Frontal cortex (tissue), 4 donors: ENCODE data around the gene AOAH. TPM values are rescaled to one million over a fixed set of nuclear protein-coding genes. Genes with fewer than 3 reads are reported as not detected.
"Not testable (repeated sequence)": the region's sequence is repeated elsewhere in the genome, so short reads cannot be mapped to it uniquely, and the experiment has no call there.

Source experiments
- DNase-seq, 2 donors: peaks; one replicate each; pipeline ENCODE4 v3.0.0; 2012; ENCODE audit warnings: low spot score in 2 of 2
- FAIRE-seq: peaks from 2 replicates; lab custom pipeline; 2012; peaks lifted over from hg19 to GRCh38; lab: Jason Lieb, UNC
- total RNA-seq: library from RNA; depleted of rRNA; stranded (reverse); fragments of >200 nt; gene quantifications from one replicate; pipeline ENCODE4 v1.2.3, GENCODE V29; 2014
- donor health status: control.
- donor health status: control.
- donor health status: control.

Gene AOAH
- total RNA-seq, 1 donor from 2014 or later, result 3.7 TPM

DNA sequence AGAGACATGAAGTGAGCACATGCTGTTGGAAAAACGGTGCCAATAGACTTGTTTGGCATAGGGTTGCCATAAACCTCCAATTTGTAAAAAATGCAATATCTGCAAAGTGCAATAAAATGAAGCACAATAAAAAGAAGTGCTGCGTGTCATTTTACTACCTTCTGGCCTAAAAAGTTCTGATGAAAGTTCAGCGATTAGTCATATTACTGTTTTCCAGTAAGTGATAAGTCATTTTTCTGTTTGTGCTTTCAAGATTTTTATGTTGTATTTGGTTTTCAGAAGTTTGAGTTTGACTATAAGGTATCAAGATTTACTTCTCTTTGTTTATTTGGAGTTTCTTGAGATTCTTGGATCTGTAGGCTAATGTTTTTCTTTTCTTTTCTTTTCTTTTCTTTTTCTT is 16.8 kb downstream of the AOAH start:
- FAIRE-seq (no peak), DNase-seq (no peak)

GRCh38 chr7:36703860-36704259 is 20.4 kb downstream of the AOAH start:
- not testable (repeated sequence) for FAIRE-seq, DNase-seq

GRCh38 chr7:36692456-36692855 is 31.8 kb downstream of the AOAH start:
- no peak for DNase-seq
- FAIRE-seq, result no peak

DNA sequence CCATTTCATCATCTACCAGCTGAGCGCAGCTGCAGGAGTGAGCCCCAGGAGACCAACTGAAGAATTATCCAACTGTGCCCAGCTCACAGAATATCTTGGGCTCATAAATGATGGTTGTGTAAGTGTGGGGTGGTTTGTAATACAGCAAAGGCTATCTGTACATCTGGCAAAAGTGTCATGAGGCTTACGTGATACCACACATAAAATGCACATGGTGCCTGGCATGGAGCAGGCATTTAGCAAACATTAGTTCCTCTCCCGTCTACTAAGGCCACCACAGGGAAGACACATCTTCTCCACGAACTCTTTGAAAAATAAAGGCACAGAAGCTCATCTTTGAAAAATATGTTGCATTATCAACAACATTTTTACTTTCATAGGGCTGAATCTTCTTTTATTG is 32.3 kb downstream of the AOAH start:
- FAIRE-seq (no peak), DNase-seq (no peak)

DNA sequence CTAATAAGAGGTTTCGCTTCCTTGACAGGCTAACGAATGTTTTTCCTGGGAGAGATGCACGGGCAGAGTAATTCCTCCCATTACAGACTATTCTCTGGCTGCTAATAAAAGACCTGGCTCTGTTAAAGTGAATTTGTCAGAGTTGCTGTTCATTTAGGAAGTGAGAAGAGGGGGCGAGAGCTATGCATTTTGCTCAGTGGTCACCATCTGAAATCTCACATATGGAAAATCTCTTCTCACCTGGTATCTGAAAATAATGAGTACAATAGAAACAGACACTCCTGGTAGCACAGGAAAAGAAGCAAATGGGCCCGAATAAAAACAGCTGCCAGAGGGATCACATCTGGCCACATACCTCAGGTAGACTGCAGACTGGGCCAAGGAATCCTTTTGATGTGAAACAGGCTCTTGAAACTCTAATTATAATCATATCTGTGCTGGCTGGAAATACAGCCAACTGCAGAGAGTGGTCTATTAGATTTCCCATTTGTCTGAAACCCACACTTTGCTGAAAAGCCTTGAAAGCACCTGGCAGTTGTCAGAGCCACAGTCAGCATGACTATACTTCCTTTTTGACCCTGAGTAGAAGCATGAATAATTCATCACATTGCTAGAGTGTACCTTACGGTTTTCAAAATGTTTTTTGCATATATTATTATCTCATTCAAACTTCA is 33.6 kb downstream of the AOAH start:
- no peak for DNase-seq
- no peak for FAIRE-seq

DNA sequence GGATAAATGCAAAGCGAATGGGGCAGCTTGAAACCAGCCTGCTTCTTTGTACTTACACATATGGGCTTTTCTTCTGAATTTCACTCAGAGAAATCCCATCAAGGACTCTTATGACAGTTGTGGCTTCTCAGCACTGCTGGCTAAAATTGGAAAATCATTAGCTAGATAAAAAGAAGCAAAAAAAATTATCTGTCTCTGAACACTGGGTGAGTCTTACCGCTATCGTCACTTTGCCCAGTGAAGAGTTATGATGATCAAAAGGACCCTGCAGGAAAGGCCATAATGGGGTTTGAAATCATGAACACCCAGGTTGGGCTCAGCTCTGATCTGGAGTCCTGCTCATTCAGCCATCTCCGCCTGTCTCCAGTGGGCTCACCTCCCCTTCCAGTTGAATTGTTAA is 34.3 kb downstream of the AOAH start:
- FAIRE-seq (no peak), DNase-seq (no peak)

- FAIRE-seq (no peak), DNase-seq (no peak)
Measured at GRCh38 chr7:36686499-36686898, 37.8 kb downstream of the AOAH start.

GRCh38 chr7:36684954-36685353 is 39.3 kb downstream of the AOAH start:
- DNase-seq (no peak), FAIRE-seq (no peak)

- FAIRE-seq, result no peak
- no peak for DNase-seq
Measured at GRCh38 chr7:36683695-36684357, 40.5 kb downstream of the AOAH start.

GRCh38 chr7:36683111-36683510 is 41.2 kb downstream of the AOAH start:
- FAIRE-seq (no peak), DNase-seq (no peak)

GRCh38 chr7:36682102-36682501 is 42.2 kb downstream of the AOAH start:
- DNase-seq (no peak), FAIRE-seq (no peak)

- FAIRE-seq, result no peak
- no peak for DNase-seq
Measured at GRCh38 chr7:36677769-36678437, 46.4 kb downstream of the AOAH start.

DNA sequence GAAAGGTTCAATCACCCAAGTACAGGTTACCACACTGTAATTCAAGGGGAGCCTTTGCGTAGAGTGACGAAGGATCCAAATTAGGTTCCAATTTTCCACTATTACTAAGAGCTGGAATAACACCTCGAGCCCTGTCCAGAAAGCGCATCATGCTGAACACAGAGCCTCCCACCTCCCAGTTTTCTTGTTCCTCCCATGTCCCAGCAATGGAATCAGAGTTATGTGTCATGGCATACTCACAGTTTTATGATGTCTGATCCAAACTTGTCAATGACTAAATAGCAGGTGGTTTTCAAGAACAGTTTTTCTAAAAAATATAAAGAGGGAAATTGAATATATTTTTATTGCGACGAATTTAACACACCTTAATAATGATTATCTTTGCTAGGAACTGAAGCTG is 50.6 kb downstream of the AOAH start:
- no peak for DNase-seq
- FAIRE-seq, result no peak

DNA sequence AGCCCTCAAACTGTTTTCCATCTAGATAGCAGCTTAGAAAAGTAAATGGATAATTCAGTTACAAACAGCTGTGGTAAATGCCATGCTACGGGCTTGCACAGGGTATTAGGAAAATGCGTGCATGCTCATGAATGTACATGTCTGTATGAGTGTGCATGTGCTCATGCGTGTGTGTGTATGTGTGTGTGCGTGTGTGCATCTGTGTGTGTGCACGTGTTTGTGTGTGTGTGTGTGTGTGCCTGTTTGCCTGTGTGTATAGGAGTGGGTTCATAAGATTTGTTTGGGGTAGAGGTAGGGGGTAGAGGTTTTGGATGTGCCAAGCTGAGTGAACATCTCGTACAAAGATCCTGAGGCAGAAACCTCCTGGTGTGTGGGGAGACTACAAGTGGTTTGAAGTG is 52.9 kb downstream of the AOAH start:
- DNase-seq (no peak), FAIRE-seq (no peak)

DNA sequence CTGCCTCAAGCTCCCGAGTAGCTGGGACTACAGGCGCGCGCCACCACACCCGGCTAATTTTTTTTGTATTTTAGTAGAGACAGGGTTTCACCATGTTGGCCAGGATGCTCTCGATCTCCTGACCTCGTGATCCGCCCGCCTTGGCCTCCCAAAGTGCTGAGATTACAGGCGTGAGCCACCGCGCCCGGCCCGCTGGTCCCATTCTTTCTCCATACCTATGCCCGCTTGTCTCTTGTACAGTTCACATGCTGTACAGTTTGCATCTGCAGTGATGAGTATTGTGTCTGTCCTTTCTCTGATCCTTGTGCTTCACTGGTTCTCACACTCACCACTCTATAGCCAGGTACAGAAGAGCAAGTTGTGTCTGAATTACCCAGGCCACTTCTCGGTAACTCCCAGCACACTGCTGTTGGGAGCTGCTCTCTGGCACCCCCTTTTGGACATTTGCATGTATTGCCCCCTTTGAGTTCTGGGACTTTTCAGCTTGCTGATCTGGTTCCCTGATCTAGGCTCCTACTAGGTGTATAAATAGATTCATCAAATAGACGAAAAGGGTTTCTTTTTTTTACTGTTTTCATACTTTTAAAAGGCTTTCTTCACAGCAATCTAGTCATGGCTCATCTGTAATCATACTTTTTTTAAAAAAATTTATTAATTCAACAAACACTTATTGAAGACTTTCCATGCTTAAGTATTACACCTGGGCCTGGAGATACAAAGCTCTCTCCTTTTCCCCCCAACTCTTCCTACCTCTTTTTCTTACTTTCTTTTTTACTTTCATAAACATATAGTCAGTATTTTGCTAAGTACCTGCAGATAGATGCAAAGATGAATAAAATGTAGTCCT is 53.5 kb downstream of the AOAH start:
- DNase-seq (peak; percentile 5 to 27), FAIRE-seq (no peak)

GRCh38 chr7:36668750-36669149 is 55.5 kb downstream of the AOAH start:
- DNase-seq, result no peak
- no peak for FAIRE-seq

- FAIRE-seq, result no peak
- no peak for DNase-seq
Measured at GRCh38 chr7:36668080-36668479, 56.2 kb downstream of the AOAH start.

DNA sequence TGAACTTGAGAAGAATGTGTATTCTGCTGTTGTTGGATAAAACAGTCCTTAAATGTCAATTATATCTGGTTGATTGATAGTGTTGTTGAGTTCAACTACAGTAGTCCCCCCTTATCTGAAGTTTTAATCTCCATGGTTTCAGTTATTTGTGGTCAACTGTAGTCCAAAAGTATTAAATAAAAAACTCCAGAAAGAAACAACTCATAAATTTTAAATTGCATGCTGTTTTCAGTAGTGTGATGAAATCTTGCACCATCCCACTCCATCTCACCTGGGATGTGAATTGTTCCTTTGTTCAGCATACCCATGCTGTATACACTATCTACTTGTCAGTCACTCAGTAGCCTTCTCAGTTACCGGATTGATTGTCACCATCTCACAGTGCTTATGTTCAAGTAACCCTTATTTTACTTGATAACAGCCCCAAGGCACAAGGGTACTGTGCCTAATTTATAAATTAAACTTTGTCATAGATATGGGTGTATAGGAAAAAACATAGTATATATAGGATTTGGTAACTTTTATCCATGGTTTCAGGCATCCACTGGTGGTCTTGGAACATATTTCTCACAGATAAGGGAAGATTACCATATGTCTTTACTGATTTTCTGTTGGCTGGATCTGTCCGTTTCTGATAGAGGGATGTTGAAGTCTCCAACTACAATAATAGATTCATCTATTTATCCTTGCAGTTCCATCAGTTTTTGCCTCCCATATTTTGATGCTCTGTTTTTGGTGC is 57.1 kb downstream of the AOAH start:
- DNase-seq (no peak), FAIRE-seq (no peak)

GRCh38 chr7:36663481-36663880 is 60.8 kb downstream of the AOAH start:
- DNase-seq (no peak), FAIRE-seq (no peak)
